GM18498 (cell line): ENCODE measurements around the gene FAP.
A peak's percentile ranks its signal among the peaks of the same experiment; 100 is the strongest.

Source experiments
- ATAC-seq: cut with Tn5 transposase; IDR thresholded peaks from one replicate; pipeline ENCODE4 v1.9.1; 2021; ENCODE audit warnings: mild to moderate bottlenecking, moderate library complexity; ENCODE audit not compliant: unreplicated experiment

The FAP gene

DNA sequence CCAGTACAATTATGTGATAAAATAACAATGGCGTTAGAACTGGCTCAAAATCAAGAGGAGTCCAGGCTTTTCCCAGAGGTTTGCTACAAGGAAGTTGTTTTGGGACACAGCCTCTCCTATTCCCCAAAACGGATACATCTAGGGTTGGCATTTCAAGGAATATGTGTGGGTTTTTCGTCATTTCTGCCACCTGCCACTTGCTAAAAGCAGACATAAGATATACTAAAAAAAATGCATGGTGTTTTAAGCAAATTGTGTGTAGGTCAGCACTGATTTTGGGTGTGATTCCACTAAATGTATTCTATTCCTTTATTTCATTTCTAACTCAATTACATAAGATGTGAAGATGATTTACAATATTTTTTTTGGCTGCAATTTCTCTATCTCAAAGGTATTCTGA, 54.8 kb downstream of the FAP start:
- no peak for ATAC-seq

DNA sequence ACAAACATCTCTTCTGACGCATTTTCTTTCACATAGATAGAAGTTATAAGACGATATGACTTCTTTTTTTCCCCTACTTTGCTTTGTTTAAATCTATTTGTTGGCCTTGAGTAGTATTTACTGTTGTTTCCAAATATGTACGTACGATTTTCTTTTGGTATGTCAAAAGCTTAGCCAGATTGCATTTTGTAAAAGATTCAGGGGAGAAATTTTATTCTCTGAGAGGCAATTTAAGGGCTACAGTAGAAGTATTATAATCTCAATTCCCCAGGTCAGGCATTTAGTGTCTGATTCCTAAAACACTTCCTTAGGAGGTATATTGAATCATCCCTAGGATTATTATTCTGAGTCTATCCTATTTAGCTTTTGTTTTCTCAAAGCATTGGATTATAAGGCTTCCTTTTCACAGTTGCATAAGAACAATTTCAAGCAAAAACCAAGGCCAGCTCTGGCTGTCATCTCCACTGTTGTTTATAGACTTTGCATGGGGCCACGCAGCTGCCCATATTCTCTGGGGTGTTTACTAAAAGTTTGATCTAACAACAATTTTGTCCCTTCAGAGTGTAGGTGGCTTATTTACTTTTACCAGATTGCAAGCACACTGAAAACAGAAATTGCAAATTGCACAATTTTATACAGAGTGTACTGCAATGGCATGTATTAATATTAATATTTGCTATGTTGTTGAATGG, 57.6 kb downstream of the FAP start:
- ATAC-seq = no peak

GRCh38 chr2:162184821-162185450, 58.3 kb downstream of the FAP start:
- ATAC-seq = no peak

DNA sequence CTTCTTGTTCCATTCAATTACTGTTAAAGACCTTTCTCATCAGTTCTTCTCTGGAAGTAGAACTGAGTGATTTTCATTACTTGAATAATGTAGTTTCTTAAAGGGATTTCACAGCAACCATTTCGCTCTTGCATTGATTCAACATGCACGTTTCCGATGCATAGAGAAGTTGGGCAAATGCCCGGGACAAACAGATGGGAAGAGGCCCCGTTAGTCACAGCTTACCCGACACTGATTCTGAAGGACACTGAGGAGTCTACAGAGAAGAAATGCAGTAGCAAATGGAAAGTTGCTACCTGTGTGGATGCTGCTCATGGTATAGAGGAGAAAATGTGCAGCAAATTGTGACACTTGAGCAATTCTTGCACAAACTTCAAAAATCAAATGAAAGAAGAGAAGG, 58.9 kb downstream of the FAP start:
- no peak for ATAC-seq

- no peak for ATAC-seq
Measured at GRCh38 chr2:162182395-162182794, 60.9 kb downstream of the FAP start.

DNA sequence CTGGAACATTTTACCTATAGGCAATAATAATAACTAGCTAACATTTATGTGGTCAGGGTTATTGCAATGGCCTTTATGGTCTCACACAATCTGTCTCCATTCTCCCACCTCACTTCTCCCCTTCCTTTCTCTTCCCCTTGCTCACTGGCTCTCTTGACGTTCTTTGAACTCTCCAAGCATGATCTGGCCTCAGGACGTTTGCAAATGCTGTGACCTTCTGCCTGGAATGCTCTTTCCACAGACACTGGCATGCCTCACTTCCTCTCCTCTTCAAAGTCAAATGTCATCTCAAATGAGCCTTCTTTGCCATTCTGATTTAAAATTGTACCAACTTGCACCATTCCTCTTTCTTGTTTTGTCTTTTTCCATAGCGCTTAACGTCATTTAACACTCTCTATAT, 65.9 kb downstream of the FAP start:
- ATAC-seq = no peak

DNA sequence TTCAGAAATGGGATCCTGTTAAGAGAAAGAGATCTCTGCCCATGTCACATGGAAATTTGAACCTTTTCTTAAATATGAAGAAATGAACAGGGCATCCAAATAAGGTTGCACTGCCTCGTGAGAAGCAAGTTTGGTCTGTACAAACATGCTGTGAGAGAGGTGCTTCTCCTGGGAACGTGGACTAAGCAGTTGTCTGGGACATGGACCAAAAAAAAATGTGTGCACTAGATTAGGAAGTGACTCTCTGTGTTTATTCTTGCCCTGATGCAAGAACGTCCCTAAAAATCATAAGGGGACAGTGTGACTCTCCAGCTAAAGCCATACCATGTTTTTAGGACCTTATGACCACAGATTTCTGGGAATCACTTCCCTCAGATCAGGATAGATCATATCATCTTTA, 67.5 kb downstream of the FAP start:
- no peak for ATAC-seq

- no peak for ATAC-seq
Measured at GRCh38 chr2:162174746-162175145, 68.5 kb downstream of the FAP start.

DNA sequence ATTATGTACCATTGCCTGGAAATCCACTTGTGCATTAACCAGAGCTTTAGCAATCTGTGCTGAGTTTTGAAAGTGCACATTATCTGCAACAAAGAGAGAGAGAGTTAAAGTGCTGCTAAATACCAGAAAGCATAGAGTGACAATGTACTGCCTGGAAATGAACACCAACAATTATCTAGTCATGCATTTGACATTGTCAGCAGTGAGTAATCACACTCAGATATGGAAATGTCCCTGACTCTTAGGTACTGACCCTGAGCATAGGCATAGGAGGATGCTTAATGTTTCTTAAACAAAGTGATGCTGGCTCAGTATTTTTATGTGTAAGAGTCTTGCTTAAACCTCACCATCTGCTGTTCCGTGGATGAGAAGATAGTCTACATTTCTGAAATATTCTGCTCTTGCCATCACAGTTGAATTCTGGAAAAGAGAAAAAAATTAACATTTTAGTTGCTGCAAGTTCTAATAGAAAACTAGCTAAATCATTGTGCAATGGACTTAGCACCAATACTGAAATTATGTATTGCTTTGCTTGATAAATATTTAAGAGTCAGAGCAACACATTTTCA, 70.4 kb downstream of the FAP start:
- no peak for ATAC-seq

GRCh38 chr2:162166745-162167144, 76.5 kb downstream of the FAP start:
- no peak for ATAC-seq

DNA sequence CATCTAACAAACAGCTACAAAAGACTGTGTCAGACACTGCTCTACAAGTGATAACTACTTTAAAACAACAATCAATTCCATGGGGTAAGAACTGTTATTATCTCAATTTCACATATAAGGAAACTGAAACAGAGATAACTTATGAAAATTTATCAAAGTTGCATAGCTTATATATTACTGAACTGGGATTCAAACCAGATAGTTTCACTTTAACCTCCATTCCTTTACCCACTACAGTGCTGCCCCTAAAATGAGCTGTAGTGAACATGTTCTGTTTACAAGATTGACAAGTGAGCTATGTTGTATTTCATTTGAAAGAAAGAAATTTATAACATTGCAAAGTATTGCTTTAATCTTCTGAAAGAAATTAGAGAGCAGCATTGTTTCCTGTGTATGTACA, 77.1 kb downstream of the FAP start:
- ATAC-seq = no peak

DNA sequence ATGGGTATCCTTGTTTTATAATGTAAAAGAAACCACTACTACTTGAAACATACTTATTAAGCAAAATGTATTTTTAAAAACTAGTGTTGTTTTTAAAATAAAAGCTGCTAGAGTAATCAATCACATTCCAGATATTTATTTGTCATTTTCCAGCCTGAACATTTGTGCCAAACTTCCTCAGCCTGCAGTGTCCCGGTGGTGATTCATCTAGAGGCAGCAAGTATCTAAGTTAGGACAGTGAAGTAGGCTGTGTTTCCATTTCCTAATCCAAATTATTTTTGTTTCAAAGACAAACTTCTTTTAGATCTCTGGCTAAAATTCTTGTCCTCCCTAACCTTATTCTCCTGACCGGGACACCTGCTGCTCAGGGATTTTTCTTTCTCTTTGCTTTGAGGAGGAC, 78.4 kb downstream of the FAP start:
- ATAC-seq = no peak

DNA sequence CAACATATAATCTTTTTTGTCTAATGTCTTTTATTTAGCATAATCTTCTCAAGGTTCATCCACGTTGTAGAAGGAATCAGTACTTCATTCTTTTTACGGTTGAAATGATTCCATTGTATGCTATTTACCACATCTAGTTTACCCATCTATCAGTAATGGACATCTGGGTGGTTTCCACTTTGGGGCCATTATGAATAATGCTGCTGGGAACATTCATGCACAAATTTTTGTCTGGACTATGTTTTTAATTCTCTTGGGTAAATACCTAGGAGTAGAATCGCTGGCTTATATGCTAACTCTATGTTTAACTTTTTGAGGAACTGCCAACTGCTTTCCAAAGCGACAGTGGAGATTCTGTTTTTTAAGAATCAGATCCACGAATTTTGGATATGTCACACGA, 83.8 kb downstream of the FAP start:
- no peak for ATAC-seq

GRCh38 chr2:162156149-162156548, 87.1 kb downstream of the FAP start:
- no peak for ATAC-seq

- ATAC-seq = no peak
Measured at GRCh38 chr2:162155093-162155492, 88.2 kb downstream of the FAP start.

GRCh38 chr2:162153608-162154224, 89.5 kb downstream of the FAP start:
- ATAC-seq = peak; percentile 99

GRCh38 chr2:162152147-162152546, 91.1 kb downstream of the FAP start, which contains the start of gene GCG:
Gene GCG (minus strand): TSS chr2:162152247. CDS start chr2:162149178, 3,069 bp downstream.
- no peak for ATAC-seq

DNA sequence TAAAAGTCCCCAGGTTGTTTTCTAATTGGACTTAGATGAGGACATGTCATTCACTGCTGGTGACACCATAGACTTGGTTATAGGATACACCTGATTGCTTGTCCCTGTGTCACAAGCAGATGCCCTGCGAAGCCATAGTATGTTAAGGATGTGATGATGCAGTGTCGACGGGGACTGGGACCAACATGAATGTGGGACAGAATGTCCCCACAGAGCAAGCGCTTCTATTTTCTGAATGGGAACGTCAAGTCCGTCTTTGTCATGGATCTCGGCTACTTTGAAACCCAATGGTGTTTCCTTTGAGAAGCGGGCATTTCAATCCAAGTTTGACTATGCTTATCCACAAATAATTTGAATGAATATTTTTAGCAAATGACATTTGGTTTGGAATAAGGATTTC, 93.3 kb downstream of the FAP start:
- no peak for ATAC-seq

DNA sequence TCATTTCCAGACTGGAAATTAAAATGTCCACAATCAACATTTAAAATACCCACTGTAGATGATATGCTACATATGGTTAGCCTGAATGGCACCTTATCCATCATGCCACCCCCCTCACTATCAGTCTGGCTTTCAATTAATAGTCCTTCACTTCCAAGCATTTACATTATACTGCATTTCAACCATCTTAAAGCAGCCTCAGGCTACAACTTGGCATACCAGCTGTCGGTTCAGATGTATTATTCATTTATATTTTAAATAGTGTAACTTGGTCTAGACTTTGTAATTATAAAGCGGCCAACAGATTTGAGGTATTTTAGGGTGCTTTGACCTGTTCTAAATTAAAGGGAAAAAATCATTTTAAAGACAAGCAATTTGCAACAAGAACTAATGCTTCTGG, 93.8 kb downstream of the FAP start:
- ATAC-seq = no peak

DNA sequence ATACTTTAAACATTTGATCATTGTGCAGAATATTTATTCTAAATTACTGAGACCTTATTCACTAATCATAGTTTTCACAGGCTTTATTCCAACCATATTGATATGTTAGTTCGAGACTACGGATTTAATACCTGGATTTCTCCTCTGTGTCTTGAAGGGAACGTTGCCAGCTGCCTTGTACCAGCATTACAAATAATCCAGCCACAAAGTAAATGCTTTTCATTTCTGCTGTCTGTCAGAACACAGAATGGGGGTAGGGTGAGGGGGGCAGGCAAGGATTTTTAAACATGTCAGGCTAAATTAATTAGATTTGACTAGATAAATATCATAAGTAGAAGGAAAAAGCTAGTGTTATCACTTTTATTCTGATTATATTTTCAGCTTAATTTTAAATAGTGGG, 94.3 kb downstream of the FAP start:
- no peak for ATAC-seq

GRCh38 chr2:162143969-162144368, 99.3 kb downstream of the FAP start:
- no peak for ATAC-seq

DNA sequence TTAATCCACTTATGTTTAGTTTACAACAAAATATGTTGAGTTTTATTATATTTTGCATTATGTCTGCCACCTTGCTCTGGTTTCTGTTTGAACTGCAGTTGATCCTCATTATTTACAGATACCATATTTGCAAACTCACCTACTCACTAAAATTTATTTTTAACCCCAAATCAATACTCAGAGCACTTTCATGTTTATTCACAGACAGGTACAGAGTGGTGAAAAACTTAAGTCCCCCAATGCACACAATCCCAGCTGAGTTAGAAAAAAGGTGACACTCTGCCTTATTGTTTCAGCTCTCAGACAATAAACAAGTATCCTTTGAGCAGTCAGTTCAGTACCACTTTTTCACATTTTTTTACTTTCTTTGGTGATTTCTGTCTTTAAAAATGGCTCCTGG, 104.9 kb downstream of the FAP start:
- no peak for ATAC-seq
